Prostate gland (tissue), 2 donors: Measurements from ENCODE around the gene GPR161.

ENCODE experiments used
- CTCF ChIP-seq, 4 experiments: fragments of 200-600 bp in 2 of 4; fragments of 450-650 bp in 2 of 4; sonication (generic) in 2 of 4; IDR thresholded peaks; 1 replicate in 3 of 4; 2 replicates in 1 of 4; pipeline ENCODE4 v1.5.1; 2016 to 2019; ENCODE audit warnings: antibody characterized with exemption in 4 of 4, mild to moderate bottlenecking in 2 of 4, moderate library complexity in 2 of 4
- POLR2A ChIP-seq: fragments of 450-650 bp; IDR thresholded peaks from one replicate; pipeline ENCODE4 v1.6.1; 2016; ENCODE audit warnings: antibody characterized with exemption, mild to moderate bottlenecking
- POLR2AphosphoS5 ChIP-seq: sonication (generic); formaldehyde crosslinking; IDR thresholded peaks from one replicate; pipeline ENCODE4 v1.6.1; 2017; ENCODE audit warnings: antibody characterized with exemption

- TF ChIP-seq POLR2A (no peak), CTCF (IDR thresholded peaks at IDR 0.05) (no peak), POLR2AphosphoS5 (no peak)
Observed at GRCh38 chr1:168148916-168149315, 12.2 kb upstream of the GPR161 start.
